BJ (cell line): ENCODE results near the gene SSPN. TPM values are rescaled to one million over a fixed set of nuclear protein-coding genes. Genes with fewer than 3 reads are reported as not detected.

ENCODE experiments used
- CTCF ChIA-PET: fragments of 350-600 bp; formaldehyde crosslinking; extraction: SDS; loops from one replicate; lab custom pipeline; 2021; ENCODE audit warnings: antibody characterized with exemption, inconsistent platforms; lab: Yijun Ruan, JAX
- POLR2A ChIA-PET: fragments of 300-600 bp; sonication (Branson Sonifier 250); formaldehyde crosslinking; extraction: SDS; loops from one replicate; lab custom pipeline; 2021; ENCODE audit warnings: antibody characterized with exemption; lab: Charles Lee
- DNase-seq: peaks from one replicate; pipeline ENCODE4 v3.0.0-alpha.2; 2011; ENCODE audit warnings: low read depth
- H3K27me3 ChIP-seq: 2 replicates; pipeline ENCODE4 v1.6.0; 2011; ENCODE audit warnings: low read length; ENCODE audit not compliant: control insufficient read depth, insufficient read depth
- H3K36me3 ChIP-seq: 2 replicates; pipeline ENCODE4 v1.5.1; 2011; ENCODE audit warnings: low read length; ENCODE audit not compliant: control insufficient read depth, insufficient read depth
- H3K4me3 ChIP-seq: 2 replicates; pipeline ENCODE4 v1.5.1; 2011; ENCODE audit warnings: low read depth, mild to moderate bottlenecking, control low read depth, low read length
- CTCF ChIP-seq: IDR thresholded peaks from 2 replicates; pipeline ENCODE4 v1.5.1; 2011; ENCODE audit warnings: low read depth, mild to moderate bottlenecking, control low read depth, inconsistent platforms, low read length, moderate library complexity; ENCODE audit not compliant: insufficient read depth
- polyA plus RNA-seq: library from polyadenylated mRNA; depleted of rRNA; stranded (reverse); fragments of >200 nt; gene quantifications from 2 replicates; pipeline ENCODE4 v1.2.3, GENCODE V29; 2011

The SSPN gene
- polyA plus RNA-seq, 1 experiment, result 37.6 TPM

DNA sequence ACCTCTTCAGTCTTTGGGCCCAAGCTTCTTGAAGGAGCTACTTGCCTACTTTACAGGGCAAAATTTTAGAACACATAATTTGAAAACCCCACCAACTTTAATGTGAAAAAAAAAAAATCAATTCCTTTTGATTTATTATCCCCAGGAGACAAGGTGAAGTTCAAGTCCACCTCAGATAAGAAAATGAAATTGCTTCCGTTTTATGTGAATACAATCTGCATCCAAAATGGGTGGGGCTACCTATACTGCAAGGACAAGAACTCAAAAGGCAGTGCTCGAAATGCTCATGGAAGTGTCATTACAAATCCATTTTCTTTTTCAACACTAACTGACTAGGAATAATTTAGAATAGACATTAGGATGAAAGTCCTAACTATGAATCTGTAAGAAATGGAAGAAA is 45.7 kb downstream of the SSPN start:
- Histone ChIP-seq H3K27me3 (peaks cover 2% of the 10 kb centered on the region), H3K4me3 (no peak overlapping the region), H3K36me3 (no peaks in the 10 kb centered on the region)
- POLR2A ChIA-PET, result no interaction called here
- CTCF ChIA-PET, result no interaction called here
- no peak for TF ChIP-seq CTCF
- no peak for DNase-seq

GRCh38 chr12:26242683-26243082 is 47.3 kb downstream of the SSPN start:
- H3K27me3 ChIP-seq, result peaks cover 2% of the 10 kb centered on the region
- POLR2A ChIA-PET, result no interaction called here
- CTCF ChIA-PET, result interaction anchor here (1.2 kb wide), 1 partner anchor 22 kb away, joined by 5 read pairs; no protein-coding TSS in a partner anchor

GRCh38 chr12:26244503-26244902 is 49.1 kb downstream of the SSPN start:
- peaks cover 2% of the 10 kb centered on the region; the same call in 1 of the 2 replicates for H3K27me3 ChIP-seq
- CTCF ChIA-PET, result no interaction called here
- DNase-seq, result no peak
- POLR2A ChIA-PET, result no interaction called here
- no peak overlapping the region for H3K4me3 ChIP-seq
- TF ChIP-seq CTCF, result no peak
- no peaks in the 10 kb centered on the region for H3K36me3 ChIP-seq

More at GRCh38 chr12:26242683-26243082, 47.3 kb downstream of the SSPN start:
- no peak for DNase-seq
- no peak overlapping the region for H3K4me3 ChIP-seq
- no peak for TF ChIP-seq CTCF
- no peaks in the 10 kb centered on the region for H3K36me3 ChIP-seq

GRCh38 chr12:26245175-26245942 is 50.0 kb downstream of the SSPN start:
- POLR2A ChIA-PET, result no interaction called here
- CTCF ChIA-PET, result no interaction called here
- no peak for TF ChIP-seq CTCF

DNA sequence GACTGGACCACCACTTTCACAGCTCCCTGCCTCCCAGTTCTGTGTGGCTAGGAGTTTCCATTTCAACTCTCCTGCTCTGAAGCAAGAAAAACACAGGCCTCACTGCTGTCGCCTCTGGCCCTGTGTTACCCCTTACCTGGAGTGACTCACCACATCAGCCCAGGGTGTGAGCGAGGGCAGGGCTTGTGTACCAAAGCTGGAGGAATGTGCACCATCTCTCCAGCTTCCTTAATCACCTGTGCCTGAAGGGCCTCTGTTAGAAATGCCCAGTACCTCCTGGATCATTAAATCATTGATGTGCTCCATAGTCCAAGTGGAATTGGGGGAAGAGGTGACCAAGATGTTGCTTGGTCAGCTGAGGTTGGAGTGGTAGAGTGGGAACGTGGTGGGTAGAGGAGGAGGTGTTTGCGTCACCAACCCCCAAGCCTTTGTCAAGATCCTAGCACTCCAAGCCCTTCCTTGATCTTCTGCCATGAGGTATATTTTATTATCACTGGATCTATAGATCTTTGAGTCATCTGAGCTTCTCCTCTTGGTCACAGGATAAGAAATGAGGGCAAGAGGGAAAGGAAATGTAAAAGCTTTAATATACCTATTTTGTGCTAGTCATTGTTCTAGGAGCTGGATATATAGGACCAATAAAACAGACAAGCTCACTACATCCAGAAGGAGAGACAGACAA is 51.3 kb downstream of the SSPN start:
- CTCF ChIA-PET, result no interaction called here
- POLR2A ChIA-PET, result interaction anchor here (0.6 kb wide), 1 partner anchor 21 kb away, joined by 3 read pairs; no protein-coding TSS in a partner anchor

More at GRCh38 chr12:26245175-26245942, 50.0 kb downstream of the SSPN start:
- H3K4me3 ChIP-seq, result no peak overlapping the region
- DNase-seq, result no peak
- H3K27me3 ChIP-seq, result peaks cover 2% of the 10 kb centered on the region; the same call in 1 of the 2 replicates
- H3K36me3 ChIP-seq, result no peaks in the 10 kb centered on the region

More for the DNA sequence above, 51.3 kb downstream of the SSPN start:
- no peak for DNase-seq
- Histone ChIP-seq H3K36me3 (no peaks in the 10 kb centered on the region), H3K27me3 (peaks cover 2% of the 10 kb centered on the region; the same call in 1 of the 2 replicates), H3K4me3 (no peak overlapping the region)
- TF ChIP-seq CTCF, result no peak
